ENCODE data around the gene SNTG2. TPM values are rescaled to one million over a fixed set of nuclear protein-coding genes. Genes with fewer than 3 reads are reported as not detected.

SNTG2 gene
- total RNA-seq, 2 donors from 2014 or later, result 4.1 to 11.9 TPM

GRCh38 chr2:1203772-1204171 is 253.1 kb downstream of the SNTG2 start:
- H3K9ac ChIP-seq (ENCODE audit: extremely low read depth, low read length, poor library complexity, severe bottlenecking), result no peak overlapping the region
- H3K4me1 ChIP-seq (ENCODE audit: control insufficient read depth, insufficient read depth, low read length), result no peaks in the 10 kb centered on the region
- H3K4me1 Mint-ChIP-seq, result no peaks in the 10 kb centered on the region
- no peak overlapping the region for H3K4me3 ChIP-seq (ENCODE audit: low read length)
- DNase-seq, result no peak
- 81 to 85% methylated on average over 5 to 6 of the region's 6 CpGs for WGBS, 2 experiments (ENCODE audit: insufficient coverage in 1 of 2, insufficient read length in 1 of 2)
- H3K27me3 Mint-ChIP-seq (ENCODE audit: insufficient read depth), result no peaks in the 10 kb centered on the region
- peaks cover 9% of the 10 kb centered on the region for H3K9me3 Mint-ChIP-seq
- H3K36me3 ChIP-seq (ENCODE audit: control insufficient read depth, insufficient read depth, low read length), result no peaks in the 10 kb centered on the region
- H3K27ac ChIP-seq (ENCODE audit: low read depth, low read length), result no peak overlapping the region
- H3K27ac Mint-ChIP-seq, result no peak overlapping the region
- no peak overlapping the region for H3K4me3 Mint-ChIP-seq
- no peak for TF ChIP-seq CTCF (conservative IDR thresholded peaks at IDR 0.05)
- no peaks in the 10 kb centered on the region for H3K9me3 ChIP-seq (ENCODE audit: control insufficient read depth, low read length)
- H3K27me3 ChIP-seq (ENCODE audit: control insufficient read depth, insufficient read depth, low read length, poor library complexity, severe bottlenecking), result no peaks in the 10 kb centered on the region
- H3K36me3 Mint-ChIP-seq (ENCODE audit: low read depth), result no peaks in the 10 kb centered on the region

GRCh38 chr2:1205853-1206252 is 255.2 kb downstream of the SNTG2 start:
- Histone ChIP-seq H3K27me3 (ENCODE audit: control insufficient read depth, insufficient read depth, low read length, poor library complexity, severe bottlenecking) (no peaks in the 10 kb centered on the region), H3K36me3 (ENCODE audit: control insufficient read depth, insufficient read depth, low read length) (no peaks in the 10 kb centered on the region), H3K27ac (ENCODE audit: low read depth, low read length) (no peak overlapping the region), H3K4me1 (ENCODE audit: control insufficient read depth, insufficient read depth, low read length) (no peaks in the 10 kb centered on the region), H3K4me3 (ENCODE audit: low read length) (no peak overlapping the region), H3K9me3 (ENCODE audit: control insufficient read depth, low read length) (no peaks in the 10 kb centered on the region), H3K9ac (ENCODE audit: extremely low read depth, low read length, poor library complexity, severe bottlenecking) (no peak overlapping the region)
- H3K27ac Mint-ChIP-seq, result no peak overlapping the region
- no peaks in the 10 kb centered on the region for H3K4me1 Mint-ChIP-seq
- TF ChIP-seq CTCF (conservative IDR thresholded peaks at IDR 0.05), result no peak
- no peak overlapping the region for H3K4me3 Mint-ChIP-seq
- WGBS, 2 experiments (ENCODE audit: insufficient coverage in 1 of 2, insufficient read length in 1 of 2), result 63 to 88% methylated on average over 2 to 3 of the region's 3 CpGs
- H3K27me3 Mint-ChIP-seq (ENCODE audit: insufficient read depth), result no peaks in the 10 kb centered on the region
- no peak for DNase-seq
- no peaks in the 10 kb centered on the region for H3K36me3 Mint-ChIP-seq (ENCODE audit: low read depth)
- H3K9me3 Mint-ChIP-seq, result peaks cover 3% of the 10 kb centered on the region

GRCh38 chr2:1207962-1208510 is 257.4 kb downstream of the SNTG2 start:
- no peak for DNase-seq
- no peaks in the 10 kb centered on the region for H3K4me1 ChIP-seq (ENCODE audit: control insufficient read depth, insufficient read depth, low read length)
- Mint-ChIP-seq H3K27me3 (ENCODE audit: insufficient read depth) (no peaks in the 10 kb centered on the region), H3K9me3 (peaks cover 8% of the 10 kb centered on the region), H3K4me3 (no peak overlapping the region), H3K27ac (no peak overlapping the region), H3K36me3 (ENCODE audit: low read depth) (peaks cover 2% of the 10 kb centered on the region), H3K4me1 (no peaks in the 10 kb centered on the region)
- no peaks in the 10 kb centered on the region for H3K9me3 ChIP-seq (ENCODE audit: control insufficient read depth, low read length)
- WGBS, 2 experiments (ENCODE audit: insufficient coverage in 1 of 2, insufficient read length in 1 of 2), result 89 to 92% methylated on average over 14 to 20 of the region's 20 CpGs
- H3K36me3 ChIP-seq (ENCODE audit: control insufficient read depth, insufficient read depth, low read length), result no peaks in the 10 kb centered on the region
- no peak overlapping the region for H3K9ac ChIP-seq (ENCODE audit: extremely low read depth, low read length, poor library complexity, severe bottlenecking)
- H3K27ac ChIP-seq (ENCODE audit: low read depth, low read length), result no peak overlapping the region
- TF ChIP-seq CTCF (conservative IDR thresholded peaks at IDR 0.05), result no peak
- no peak overlapping the region for H3K4me3 ChIP-seq (ENCODE audit: low read length)
- no peaks in the 10 kb centered on the region for H3K27me3 ChIP-seq (ENCODE audit: control insufficient read depth, insufficient read depth, low read length, poor library complexity, severe bottlenecking)

Data from endodermal cell (in vitro differentiated cells).